AG09319 (cell line): ENCODE measurements around the gene GEMIN2.
"Not testable (repeated sequence)": the region's sequence is repeated elsewhere in the genome, so short reads cannot be mapped to it uniquely, and the experiment has no call there.

Source experiments
- DNase-seq: peaks from one replicate; pipeline ENCODE4 v3.0.0-alpha.2; 2010; ENCODE audit warnings: low read depth; ENCODE audit errors: extremely low read depth
- CTCF ChIP-seq: IDR thresholded peaks from 2 replicates; pipeline ENCODE4 v1.5.1; 2011; ENCODE audit warnings: low read depth, mild to moderate bottlenecking, inconsistent platforms, low read length, moderate library complexity

Gene GEMIN2

DNA sequence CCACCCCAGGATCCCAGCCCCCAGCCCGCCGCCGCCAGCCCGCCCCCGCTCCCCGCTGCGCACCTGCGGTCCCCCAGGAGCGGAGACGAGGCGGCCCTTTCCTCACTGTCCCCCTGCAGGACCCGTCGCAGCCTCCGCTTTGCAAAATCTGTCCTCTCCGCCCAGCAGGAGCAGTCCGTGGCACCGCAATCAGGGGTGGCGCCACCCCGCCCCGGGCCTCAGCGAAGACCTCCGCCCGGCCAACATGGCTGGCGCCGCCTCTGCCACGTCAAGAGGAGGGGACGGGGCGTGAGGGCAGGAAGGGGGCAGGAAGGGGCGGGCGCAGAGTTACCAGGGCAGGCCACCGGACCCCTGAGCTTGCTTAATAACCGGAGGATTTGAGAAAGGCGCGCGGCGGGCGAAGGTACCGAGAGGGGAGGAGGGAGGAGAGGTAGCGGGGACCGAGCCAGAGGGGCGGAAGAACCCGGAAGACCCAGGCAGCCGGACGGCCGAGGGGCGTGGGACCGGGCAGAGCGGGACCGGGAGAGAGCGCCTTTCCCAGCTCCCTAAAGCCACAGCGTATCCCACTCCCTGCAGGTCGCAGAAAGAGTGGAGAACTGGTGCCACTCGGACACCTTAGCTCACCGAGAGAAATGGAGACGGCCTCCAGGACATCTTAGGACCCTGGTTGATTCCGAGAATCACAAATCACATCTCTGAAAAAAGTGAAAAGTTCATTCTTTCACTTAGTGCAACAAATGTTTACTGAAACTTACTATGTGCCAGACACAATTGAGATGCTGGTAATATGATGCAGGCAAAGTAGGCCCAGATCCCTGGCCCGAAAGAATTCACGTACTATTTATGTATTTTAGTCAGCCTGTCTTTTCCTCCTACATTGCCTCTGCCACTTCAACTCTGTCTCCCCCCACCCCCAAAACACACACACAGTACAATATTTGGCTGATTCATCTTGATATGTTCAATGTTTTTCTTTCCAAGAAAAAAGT lies 10.9 kb upstream of the GEMIN2 start, which contains the start of gene SEC23A:
Gene SEC23A (minus strand): TSS at position 267 of the 989 bp plus-strand sequence. CDS start 7,117 bp downstream, outside the sequence.
- peak; percentile 75 for DNase-seq
- no peak for TF ChIP-seq CTCF

DNA sequence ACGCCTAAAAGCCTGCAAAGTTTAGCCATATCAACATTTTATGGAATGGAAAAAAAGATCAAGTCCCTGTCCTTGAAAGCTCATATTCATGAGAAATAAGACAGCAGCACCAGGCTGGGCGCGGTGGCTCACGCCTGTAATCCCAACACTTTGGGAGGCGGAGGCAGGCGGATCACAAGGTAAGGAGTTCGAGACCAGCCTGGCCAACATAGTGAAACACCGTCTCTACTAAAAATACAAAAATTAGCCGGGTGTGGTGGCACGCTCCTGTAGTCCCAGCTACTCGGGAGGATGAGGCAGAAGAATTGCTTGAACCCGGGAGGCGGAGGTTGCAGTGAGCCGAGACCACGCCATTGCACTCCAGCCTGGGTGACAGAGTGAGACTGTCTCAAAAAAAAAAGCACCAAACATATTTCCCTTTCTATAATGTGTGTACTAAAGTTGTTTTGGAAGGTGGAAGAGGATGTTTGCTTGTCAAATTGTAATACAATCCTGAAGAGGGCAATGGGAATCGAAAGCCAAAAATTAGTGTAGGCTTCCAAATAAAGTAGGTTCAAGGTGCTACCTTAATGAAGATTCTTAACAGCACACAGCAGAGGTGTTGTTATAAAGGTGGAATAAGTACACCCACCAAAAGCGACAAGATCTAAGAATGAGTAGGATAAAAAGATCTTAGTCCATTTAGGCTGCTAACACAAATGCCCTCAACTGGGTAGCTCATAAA lies 9.9 kb upstream of the GEMIN2 start:
- not testable (repeated sequence) for DNase-seq

DNA sequence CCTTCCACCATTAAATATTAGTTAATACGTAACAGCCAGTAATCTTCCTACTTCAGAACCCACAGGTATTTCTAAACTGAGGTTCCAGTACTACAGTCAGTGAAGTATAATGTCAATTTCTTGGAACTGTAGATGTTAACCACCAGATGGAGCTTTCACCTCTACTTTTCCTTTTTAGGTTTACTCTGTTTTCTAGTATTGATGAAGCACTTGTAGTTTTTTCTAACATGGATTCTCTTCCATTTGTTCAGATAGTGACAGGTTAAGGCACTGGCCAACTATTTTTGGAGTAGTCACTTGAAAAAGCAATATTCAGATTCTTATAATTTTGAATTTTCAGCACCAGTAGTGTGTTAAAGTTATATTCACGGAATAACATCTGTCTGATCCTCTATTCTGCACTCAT lies 6.5 kb upstream of the GEMIN2 start:
- no peak for DNase-seq
- TF ChIP-seq CTCF = peak; percentile 46

DNA sequence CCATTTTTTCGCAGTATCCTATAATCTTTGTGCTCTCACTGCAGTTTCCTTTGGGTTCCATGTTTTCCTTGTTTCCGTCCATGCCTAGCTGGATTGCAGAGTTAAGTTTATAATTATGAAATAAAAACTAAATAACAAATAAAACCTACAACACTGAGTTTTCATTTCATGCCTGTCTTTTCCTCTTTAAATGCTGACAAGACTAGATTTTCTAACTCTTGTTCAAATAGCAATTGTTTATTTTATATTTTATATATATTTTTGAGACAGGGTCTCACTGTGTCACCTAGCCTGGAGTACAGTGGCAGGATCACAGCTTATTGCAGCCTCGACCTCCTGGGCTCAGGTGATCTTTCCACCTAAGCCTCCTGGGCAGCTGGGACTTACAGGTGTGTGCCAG lies 5.3 kb upstream of the GEMIN2 start:
- DNase-seq = no peak
- TF ChIP-seq CTCF = no peak

DNA sequence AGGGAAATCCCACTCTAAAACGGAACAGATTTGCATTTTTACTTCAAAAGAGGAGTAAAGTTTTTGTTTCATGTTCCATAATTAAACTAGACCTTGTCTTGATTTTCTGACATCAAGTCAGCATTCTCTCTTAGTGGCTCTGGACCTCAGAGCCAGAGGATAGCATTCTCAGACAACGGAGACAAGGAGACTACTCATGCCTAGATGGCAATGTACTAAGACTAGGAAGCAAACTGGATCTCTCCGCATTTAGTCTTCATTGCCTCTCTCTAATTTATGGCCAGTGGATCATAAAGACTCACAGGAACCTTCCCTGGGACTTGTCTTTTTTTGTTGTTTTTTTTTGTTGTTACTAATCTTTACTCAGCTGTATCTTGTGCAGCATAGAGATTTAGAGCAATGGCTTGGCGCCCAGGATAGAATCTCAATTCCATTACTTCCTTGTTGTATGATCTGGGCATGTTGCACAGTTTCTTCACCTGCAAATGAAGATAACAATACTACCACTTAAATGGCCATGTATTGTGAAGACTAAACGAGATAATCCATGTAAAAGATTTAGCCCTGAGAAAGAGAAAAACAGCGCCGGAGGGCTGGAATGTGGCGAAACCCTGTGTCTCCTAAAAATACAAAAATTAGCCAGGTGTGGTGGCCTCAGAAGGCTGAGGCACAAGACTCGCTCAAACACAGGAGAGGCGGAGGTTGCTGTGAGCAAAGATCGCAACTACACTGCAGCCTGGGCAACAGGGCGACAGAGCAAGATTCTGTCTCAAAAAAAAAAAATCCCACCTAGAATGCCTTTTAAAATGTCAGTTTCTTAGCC lies 4.0 kb upstream of the GEMIN2 start:
- no peak for TF ChIP-seq CTCF
- DNase-seq = no peak

DNA sequence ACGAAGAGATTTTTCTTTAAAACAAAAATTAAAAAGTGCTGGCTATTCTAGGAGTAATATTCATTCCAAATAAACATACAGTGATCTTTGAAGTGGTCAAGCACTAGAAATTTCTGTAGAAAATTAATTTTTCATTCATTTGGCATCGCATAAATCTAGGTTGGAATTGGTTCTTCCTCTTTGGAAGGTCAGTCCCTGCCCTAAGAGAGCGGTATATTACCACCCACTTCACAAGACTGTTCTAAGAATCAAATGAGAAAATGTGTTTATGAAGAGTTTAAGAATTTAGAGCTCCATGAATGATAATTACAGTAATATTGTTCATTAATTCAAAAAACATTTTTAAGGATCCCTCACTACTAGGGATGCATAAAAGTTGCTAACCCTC lies 444 bp upstream of the GEMIN2 start:
- DNase-seq = no peak
- no peak for TF ChIP-seq CTCF

DNA sequence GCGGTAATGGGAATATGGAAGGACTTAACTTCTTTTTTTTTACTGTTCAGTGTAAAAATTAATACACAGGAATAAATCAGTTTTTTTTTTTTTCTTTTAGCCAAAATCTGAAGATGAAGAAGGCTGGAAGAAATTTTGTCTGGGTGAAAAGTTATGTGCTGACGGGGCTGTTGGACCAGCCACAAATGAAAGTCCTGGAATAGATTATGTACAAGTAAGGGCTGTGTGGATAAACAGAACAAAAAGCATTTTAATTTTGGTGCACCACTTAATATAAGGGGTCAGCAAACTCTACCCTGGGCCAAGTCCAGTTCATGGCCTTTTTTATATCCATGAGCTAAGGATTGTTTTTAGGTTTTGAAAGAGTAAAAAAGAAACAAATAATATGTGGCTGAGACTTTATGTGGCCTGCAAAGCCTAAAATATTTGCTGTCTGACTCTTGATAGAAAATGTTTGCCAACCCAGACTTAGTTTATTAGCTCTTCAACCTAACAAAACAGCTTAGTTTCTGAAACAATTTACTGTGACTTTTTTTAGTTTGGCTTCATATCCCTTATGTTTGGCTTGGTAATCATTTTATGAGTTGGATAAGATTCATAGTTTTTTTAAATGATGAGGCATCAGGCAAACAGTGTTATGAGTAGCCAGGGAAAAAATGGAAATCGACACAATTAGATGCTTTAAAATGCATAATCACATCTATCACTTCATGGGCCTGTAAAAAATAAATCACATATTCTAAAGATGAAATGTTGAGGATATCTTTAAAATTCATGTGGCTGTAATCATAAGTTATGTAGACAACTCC lies 8.4 kb downstream of the GEMIN2 start:
- no peak for DNase-seq
- no peak for TF ChIP-seq CTCF

- DNase-seq = not testable (repeated sequence)
Measured at GRCh38 chr14:39137835-39138234, 23.7 kb downstream of the GEMIN2 start.
